ENCODE measurements around the gene HNRNPDL.

Gene HNRNPDL

GRCh38 chr4:82382751-82383150, 47.5 kb downstream of the HNRNPDL start:
- TF ChIP-seq CTCF (IDR thresholded peaks at IDR 0.05; ENCODE audit: insufficient read depth, missing control alignments): no peak
- FAIRE-seq: no peak

GRCh38 chr4:82381661-82382296, 48.5 kb downstream of the HNRNPDL start:
- no peak for DNase-seq (ENCODE audit: insufficient read length, low spot score)
- no peak for TF ChIP-seq CTCF (IDR thresholded peaks at IDR 0.05; ENCODE audit: insufficient read depth, missing control alignments)
- FAIRE-seq: no peak

More at GRCh38 chr4:82382751-82383150, 47.5 kb downstream of the HNRNPDL start:
- no peak for DNase-seq (ENCODE audit: insufficient read length, low spot score)

GRCh38 chr4:82381235-82381634, 49.0 kb downstream of the HNRNPDL start:
- DNase-seq (ENCODE audit: insufficient read length, low spot score) (no peak), FAIRE-seq (no peak)
- TF ChIP-seq CTCF (IDR thresholded peaks at IDR 0.05; ENCODE audit: insufficient read depth, missing control alignments): no peak

GRCh38 chr4:82380831-82381230, 49.4 kb downstream of the HNRNPDL start:
- no peak for DNase-seq (ENCODE audit: insufficient read length, low spot score)

GRCh38 chr4:82380344-82380743, 49.9 kb downstream of the HNRNPDL start:
- FAIRE-seq: no peak
- no peak for TF ChIP-seq CTCF (IDR thresholded peaks at IDR 0.05; ENCODE audit: insufficient read depth, missing control alignments)

More at GRCh38 chr4:82380831-82381230, 49.4 kb downstream of the HNRNPDL start:
- no peak for FAIRE-seq
- TF ChIP-seq CTCF (IDR thresholded peaks at IDR 0.05; ENCODE audit: insufficient read depth, missing control alignments): no peak

GRCh38 chr4:82376109-82376508, 54.2 kb downstream of the HNRNPDL start:
- no peak for TF ChIP-seq CTCF (IDR thresholded peaks at IDR 0.05; ENCODE audit: insufficient read depth, missing control alignments)
- FAIRE-seq: no peak
- DNase-seq (ENCODE audit: insufficient read length, low spot score): no peak

More at GRCh38 chr4:82380344-82380743, 49.9 kb downstream of the HNRNPDL start:
- DNase-seq (ENCODE audit: insufficient read length, low spot score): no peak

GRCh38 chr4:82373816-82374625, 56.2 kb downstream of the HNRNPDL start, which contains the start of gene HNRNPD:
TSS of gene HNRNPD (minus strand) at chr4:82373991. CDS start at chr4:82373678, 313 bp downstream.
- FAIRE-seq (no peak), DNase-seq (ENCODE audit: insufficient read length, low spot score) (peak; percentile 66)
- TF ChIP-seq CTCF (IDR thresholded peaks at IDR 0.05; ENCODE audit: insufficient read depth, missing control alignments): no peak
